ENCODE data around the gene ABCG2.

DNA sequence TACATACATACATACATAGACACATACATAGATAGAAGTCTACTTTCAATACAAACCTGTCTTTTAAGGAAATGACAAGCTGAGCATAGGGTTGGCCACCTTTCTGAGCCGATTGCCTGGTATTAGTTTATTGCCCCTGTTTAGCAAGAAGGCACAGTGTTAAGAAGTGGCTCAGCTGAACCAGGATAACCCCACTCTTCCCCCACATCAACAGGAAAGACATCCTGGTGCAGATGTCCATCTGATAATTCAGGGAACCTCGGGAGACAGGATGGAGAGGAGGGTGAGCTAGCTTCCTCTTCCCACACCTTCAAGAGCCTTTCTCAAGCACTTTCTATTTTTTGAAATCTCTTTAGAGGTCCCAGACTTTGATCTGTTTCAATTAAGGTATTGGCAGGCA, 98.7 kb downstream of the ABCG2 start:
- TF ChIP-seq CTCF (IDR thresholded peaks at IDR 0.05; ENCODE audit: low read depth, low read length) (no peak), EZH2phosphoT487 (IDR thresholded peaks at IDR 0.05; ENCODE audit: low read depth) (no peak)

Measured in OCI-LY3 (cell line).